GM12874 (cell line): Measurements from ENCODE around the gene CYP4F3.

ENCODE experiments used
- CTCF ChIP-seq: IDR thresholded peaks from 2 replicates; pipeline ENCODE4 v1.5.1; 2011; ENCODE audit warnings: low read depth, mild to moderate bottlenecking, control low read depth, low read length, moderate library complexity; ENCODE audit not compliant: insufficient read depth

CYP4F3 gene

GRCh38 chr19:15644816-15645215 is 4.1 kb downstream of the CYP4F3 start:
- no peak for TF ChIP-seq CTCF

- no peak for TF ChIP-seq CTCF
These were observed 8.8 kb downstream of the CYP4F3 start for GRCh38 chr19:15649526-15649925.

GRCh38 chr19:15651791-15652190 is 11.1 kb downstream of the CYP4F3 start:
- no peak for TF ChIP-seq CTCF

GRCh38 chr19:15652559-15653278 is 12.0 kb downstream of the CYP4F3 start:
- no peak for TF ChIP-seq CTCF

GRCh38 chr19:15656467-15656866 is 15.8 kb downstream of the CYP4F3 start:
- TF ChIP-seq CTCF, result no peak

- no peak for TF ChIP-seq CTCF
These were observed 22.6 kb downstream of the CYP4F3 start for GRCh38 chr19:15663247-15663646.

GRCh38 chr19:15666186-15666585 is 25.5 kb downstream of the CYP4F3 start:
- TF ChIP-seq CTCF, result no peak

- TF ChIP-seq CTCF, result no peak
These were observed 26.2 kb downstream of the CYP4F3 start for GRCh38 chr19:15666883-15667282.
